Prostate gland (tissue), 2 donors: ENCODE data around the gene CCT2. TPM values are rescaled to one million over a fixed set of nuclear protein-coding genes. Genes with fewer than 3 reads are reported as not detected.
A peak's percentile ranks its signal among the peaks of the same experiment; 100 is the strongest.

ENCODE experiments used
- DNase-seq: peaks from one replicate; pipeline ENCODE4 v3.0.0-alpha.2; 2019; ENCODE audit warnings: low spot score
- H3K27ac ChIP-seq, 2 donors: fragments of 200-600 bp; sonication (generic); 2 replicates each; pipeline ENCODE4 v1.5.1; 2017 to 2019
- H3K27me3 ChIP-seq: fragments of 200-600 bp; sonication (generic); replicated peaks from 2 replicates; pipeline ENCODE4 v1.5.1; 2019; ENCODE audit not compliant: insufficient read depth
- H3K36me3 ChIP-seq, 2 donors: fragments of 200-600 bp; sonication (generic); 1 replicate in 1 of 2; 2 replicates in 1 of 2; pipeline versions ENCODE4 v1.5.1 to v1.8.1; 2017 to 2019
- H3K4me1 ChIP-seq: fragments of 200-600 bp; sonication (generic); replicated peaks from 2 replicates; pipeline ENCODE4 v1.5.1; 2019
- H3K4me3 ChIP-seq, 2 donors: fragments of 200-600 bp; sonication (generic); 2 replicates each; pipeline ENCODE4 v1.5.1; 2017 to 2019
- H3K9me3 ChIP-seq: fragments of 200-600 bp; sonication (generic); 2 replicates; pipeline ENCODE4 v1.5.1; 2017
- POLR2A ChIP-seq: fragments of 450-650 bp; IDR thresholded peaks from one replicate; pipeline ENCODE4 v1.6.1; 2016; ENCODE audit warnings: antibody characterized with exemption, mild to moderate bottlenecking
- POLR2AphosphoS5 ChIP-seq: sonication (generic); formaldehyde crosslinking; IDR thresholded peaks from one replicate; pipeline ENCODE4 v1.6.1; 2017; ENCODE audit warnings: antibody characterized with exemption
- WGBS: methylation state at CpG from one replicate; pipeline ENCODE4 v1.1.5; 2018; 5-methylcytosine and 5-hydroxymethylcytosine counted together
- intact Hi-C: fragments of 100-400 bp; cut with DNase I; formaldehyde crosslinking; loops from one replicate; pipeline ENCODE4 v1.14.2; 2022
- total RNA-seq, 2 donors: library from RNA; depleted of rRNA; stranded (reverse); fragments of >200 nt; gene quantifications; one replicate each; pipeline ENCODE4 v1.1.0, GENCODE V29; 2016
- TF ChIP-seq, protein P1 (sequence below), 4 experiments: fragments of 200-600 bp in 2 of 4; fragments of 450-650 bp in 2 of 4; sonication (generic) in 2 of 4; IDR thresholded peaks; 1 replicate in 3 of 4; 2 replicates in 1 of 4; pipeline ENCODE4 v1.5.1; 2016 to 2019; ENCODE audit warnings: antibody characterized with exemption in 4 of 4, mild to moderate bottlenecking in 2 of 4, moderate library complexity in 2 of 4

The CCT2 gene
- total RNA-seq, result 100 to 1,000 TPM in 1 of 2 donors, 10 to 100 TPM in 1; 86.7 to 116 TPM

DNA sequence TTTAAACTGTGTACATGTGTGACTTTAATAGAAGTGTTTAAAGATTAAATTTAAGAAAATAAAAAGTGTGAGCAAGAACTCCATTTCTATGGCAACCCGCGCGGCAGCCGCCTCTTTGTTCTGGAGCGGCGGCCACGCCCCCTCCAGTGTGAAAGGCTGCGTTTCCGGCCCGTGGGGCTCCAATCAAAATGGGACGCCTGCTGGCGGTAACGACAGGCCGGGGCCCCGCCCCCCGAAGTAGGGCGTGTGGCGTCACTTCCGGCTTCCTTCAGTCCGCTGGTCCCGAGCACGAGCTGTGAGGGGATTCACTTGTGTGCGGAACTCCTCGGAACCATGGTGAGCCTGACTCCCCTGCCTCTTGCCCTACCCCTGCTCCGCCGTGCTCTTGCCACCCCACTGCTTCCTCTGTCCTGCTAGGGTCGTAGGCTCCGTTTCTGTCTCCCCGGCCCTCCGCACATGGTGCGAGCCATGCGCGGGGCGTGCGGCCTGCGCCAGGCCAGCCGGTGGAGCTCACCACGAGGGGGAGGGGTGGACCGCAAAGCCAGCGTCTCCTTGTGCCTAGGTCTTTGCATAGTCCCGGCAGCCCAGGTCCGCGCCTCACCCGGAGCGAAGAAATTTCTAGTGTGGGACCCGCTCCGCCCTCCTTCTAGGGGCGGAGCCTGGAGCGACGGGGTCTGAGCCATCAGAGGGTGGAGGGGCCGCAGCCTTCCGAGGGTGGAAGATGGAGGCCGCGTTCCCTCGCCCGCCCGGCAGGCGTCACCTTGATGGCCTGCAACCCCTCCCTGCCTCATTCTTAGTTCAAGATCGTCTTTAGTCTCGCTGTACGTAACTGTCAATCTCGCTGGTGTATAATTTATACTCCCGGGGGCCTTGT lies at the start of gene CCT2:
Gene CCT2 (plus strand): TSS at position 271 of the 874 bp plus-strand sequence. CDS start 63 bp downstream, at position 334.
- Histone ChIP-seq H3K4me1 (no peaks in the 10 kb centered on the region), H3K4me3 (peak within 1 kb of the TSS; percentile 89 to 97), H3K27me3 (no peaks in the 10 kb centered on the region), H3K36me3 (no peaks in the 10 kb centered on the region), H3K9me3 (no peaks in the 10 kb centered on the region), H3K27ac (peak within 1 kb of the TSS; percentile 81 to 83)
- peak; percentile 97 for DNase-seq
- TF ChIP-seq, protein P1, sequence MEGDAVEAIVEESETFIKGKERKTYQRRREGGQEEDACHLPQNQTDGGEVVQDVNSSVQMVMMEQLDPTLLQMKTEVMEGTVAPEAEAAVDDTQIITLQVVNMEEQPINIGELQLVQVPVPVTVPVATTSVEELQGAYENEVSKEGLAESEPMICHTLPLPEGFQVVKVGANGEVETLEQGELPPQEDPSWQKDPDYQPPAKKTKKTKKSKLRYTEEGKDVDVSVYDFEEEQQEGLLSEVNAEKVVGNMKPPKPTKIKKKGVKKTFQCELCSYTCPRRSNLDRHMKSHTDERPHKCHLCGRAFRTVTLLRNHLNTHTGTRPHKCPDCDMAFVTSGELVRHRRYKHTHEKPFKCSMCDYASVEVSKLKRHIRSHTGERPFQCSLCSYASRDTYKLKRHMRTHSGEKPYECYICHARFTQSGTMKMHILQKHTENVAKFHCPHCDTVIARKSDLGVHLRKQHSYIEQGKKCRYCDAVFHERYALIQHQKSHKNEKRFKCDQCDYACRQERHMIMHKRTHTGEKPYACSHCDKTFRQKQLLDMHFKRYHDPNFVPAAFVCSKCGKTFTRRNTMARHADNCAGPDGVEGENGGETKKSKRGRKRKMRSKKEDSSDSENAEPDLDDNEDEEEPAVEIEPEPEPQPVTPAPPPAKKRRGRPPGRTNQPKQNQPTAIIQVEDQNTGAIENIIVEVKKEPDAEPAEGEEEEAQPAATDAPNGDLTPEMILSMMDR (IDR thresholded peaks at IDR 0.05), result peak in 3 of 4 experiments; percentile 14 to 48 (median 22)
- TF ChIP-seq POLR2A (peak; percentile 71), POLR2AphosphoS5 (peak; percentile 97)
- intact Hi-C loops, result loop anchor here (5.0 kb wide), 2 partner anchors 113 to 228 kb away; partner anchors contain the start of genes FRS2 and YEATS4
- under 1% methylated on average over 42 of the region's 63 CpGs for WGBS

DNA sequence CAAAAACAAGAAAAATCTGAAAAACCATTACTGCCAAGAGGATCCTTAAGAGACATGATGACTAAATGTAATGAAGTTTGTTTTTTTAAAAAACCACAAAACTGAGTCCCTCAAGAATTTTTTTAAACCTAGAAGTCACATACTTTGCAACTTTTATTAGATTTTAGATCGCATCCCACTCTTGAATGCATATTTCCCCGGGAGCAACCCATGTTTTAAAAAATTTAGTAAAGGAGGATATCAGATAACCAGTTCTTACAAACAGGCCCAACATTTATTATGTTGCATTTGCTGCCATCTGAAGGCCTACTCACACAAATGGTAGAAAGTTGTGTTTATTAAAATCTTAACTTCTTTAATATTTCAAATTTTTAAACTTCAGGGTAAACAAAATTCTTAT lies 44.3 kb upstream of the CCT2 start:
- H3K27ac ChIP-seq, result no peak overlapping the region
- H3K27me3 ChIP-seq, result no peaks in the 10 kb centered on the region
- intact Hi-C loops, result loop anchor here (10.0 kb wide), 1 partner anchor 126 kb away; no protein-coding TSS in a partner anchor
- H3K9me3 ChIP-seq, result no peaks in the 10 kb centered on the region
- DNase-seq, result no peak
- no peak overlapping the region for H3K4me3 ChIP-seq
- WGBS, result 42% methylated on average over 2 of the region's 2 CpGs
- H3K4me1 ChIP-seq, result no peaks in the 10 kb centered on the region
- no peaks in the 10 kb centered on the region for H3K36me3 ChIP-seq
- TF ChIP-seq, protein P1 (IDR thresholded peaks at IDR 0.05), result no peak
- TF ChIP-seq POLR2A (no peak), POLR2AphosphoS5 (no peak)

DNA sequence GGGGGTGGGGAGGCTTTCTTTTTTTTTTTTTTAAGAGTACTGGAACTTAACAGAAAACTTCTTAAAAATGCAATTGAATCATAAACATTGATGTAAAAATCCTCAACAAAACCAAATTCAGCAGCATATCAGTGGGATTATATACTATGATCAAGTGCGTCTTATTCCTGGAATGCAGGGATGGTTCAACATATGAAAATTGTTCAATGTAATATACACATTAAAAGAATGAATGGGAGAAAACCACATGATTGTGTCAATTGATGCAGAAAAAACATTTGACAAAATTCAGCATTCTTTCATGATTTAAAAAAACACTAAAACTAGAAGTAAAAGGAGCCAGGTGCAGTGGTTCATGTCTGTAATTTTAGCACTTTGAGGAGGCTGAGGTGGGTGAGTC lies 41.2 kb upstream of the CCT2 start:
- intact Hi-C loops, result loop anchor here (10.0 kb wide), 1 partner anchor 129 kb away; no protein-coding TSS in a partner anchor
- H3K36me3 ChIP-seq, result no peaks in the 10 kb centered on the region
- H3K9me3 ChIP-seq, result no peaks in the 10 kb centered on the region
- no peak overlapping the region for H3K4me3 ChIP-seq
- no peaks in the 10 kb centered on the region for H3K4me1 ChIP-seq
- DNase-seq, result no peak
- WGBS, result 100% methylated on average over 1 of the region's 1 CpG
- no peaks in the 10 kb centered on the region for H3K27me3 ChIP-seq
- no peak overlapping the region for H3K27ac ChIP-seq
- TF ChIP-seq POLR2AphosphoS5, result no peak
- no peak for TF ChIP-seq POLR2A
- TF ChIP-seq, protein P1 (IDR thresholded peaks at IDR 0.05), result no peak

DNA sequence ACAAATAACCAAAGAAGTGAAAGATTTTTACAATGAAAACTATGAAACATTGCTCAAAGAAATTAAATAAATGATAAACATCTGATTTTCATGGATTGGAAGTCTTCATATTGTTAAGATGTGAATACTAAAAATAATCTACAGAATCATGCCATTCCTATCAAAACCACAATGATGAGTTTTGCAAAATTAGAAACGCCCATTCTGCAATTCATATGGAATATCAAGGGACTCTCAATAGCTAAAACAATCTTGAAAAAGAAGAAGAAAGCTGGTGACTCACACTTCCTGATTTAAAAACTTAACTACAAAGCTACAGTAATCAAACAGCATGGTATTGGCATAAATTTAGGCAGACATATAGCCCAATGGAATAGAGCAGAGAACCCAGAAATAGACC lies 40.2 kb upstream of the CCT2 start:
- Histone ChIP-seq H3K27me3 (no peaks in the 10 kb centered on the region), H3K9me3 (no peaks in the 10 kb centered on the region), H3K4me1 (no peaks in the 10 kb centered on the region), H3K36me3 (no peaks in the 10 kb centered on the region), H3K4me3 (no peak overlapping the region), H3K27ac (no peak overlapping the region)
- DNase-seq, result no peak
- TF ChIP-seq, protein P1 (IDR thresholded peaks at IDR 0.05), result no peak
- TF ChIP-seq POLR2AphosphoS5, result no peak
- TF ChIP-seq POLR2A, result no peak
- 100% methylated on average over 1 of the region's 1 CpG for WGBS
- intact Hi-C loops, result loop anchor here (10.0 kb wide), 1 partner anchor 130 kb away; no protein-coding TSS in a partner anchor
